ENCODE data around the gene TXN.

GRCh38 chr9:110220809-110221208, 35.5 kb downstream of the TXN start:
- TF ChIP-seq, protein P1, sequence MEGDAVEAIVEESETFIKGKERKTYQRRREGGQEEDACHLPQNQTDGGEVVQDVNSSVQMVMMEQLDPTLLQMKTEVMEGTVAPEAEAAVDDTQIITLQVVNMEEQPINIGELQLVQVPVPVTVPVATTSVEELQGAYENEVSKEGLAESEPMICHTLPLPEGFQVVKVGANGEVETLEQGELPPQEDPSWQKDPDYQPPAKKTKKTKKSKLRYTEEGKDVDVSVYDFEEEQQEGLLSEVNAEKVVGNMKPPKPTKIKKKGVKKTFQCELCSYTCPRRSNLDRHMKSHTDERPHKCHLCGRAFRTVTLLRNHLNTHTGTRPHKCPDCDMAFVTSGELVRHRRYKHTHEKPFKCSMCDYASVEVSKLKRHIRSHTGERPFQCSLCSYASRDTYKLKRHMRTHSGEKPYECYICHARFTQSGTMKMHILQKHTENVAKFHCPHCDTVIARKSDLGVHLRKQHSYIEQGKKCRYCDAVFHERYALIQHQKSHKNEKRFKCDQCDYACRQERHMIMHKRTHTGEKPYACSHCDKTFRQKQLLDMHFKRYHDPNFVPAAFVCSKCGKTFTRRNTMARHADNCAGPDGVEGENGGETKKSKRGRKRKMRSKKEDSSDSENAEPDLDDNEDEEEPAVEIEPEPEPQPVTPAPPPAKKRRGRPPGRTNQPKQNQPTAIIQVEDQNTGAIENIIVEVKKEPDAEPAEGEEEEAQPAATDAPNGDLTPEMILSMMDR (conservative IDR thresholded peaks at IDR 0.05), result no peak
- no peak for TF ChIP-seq EZH2 (IDR thresholded peaks at IDR 0.05; ENCODE audit: low read depth)

Measured in PC-9 (cell line).